Right renal pelvis (tissue), 4 donors: ENCODE measurements around the gene ZIC4. TPM values are rescaled to one million over a fixed set of nuclear protein-coding genes. Genes with fewer than 3 reads are reported as not detected.

ENCODE experiments used
- DNase-seq, 4 donors: peaks; one replicate each; pipeline ENCODE4 v3.0.0-alpha.2; 2013; ENCODE audit warnings: low read depth in 4 of 4, low spot score in 3 of 4, missing footprints in 1 of 4
- polyA plus RNA-seq, 4 donors: library from polyadenylated mRNA; unstranded; fragments of 120-200 nt; gene quantifications; one replicate each; pipeline ENCODE4 v1.2.1, GENCODE V29; 2013; ENCODE audit not compliant: insufficient read length in 4 of 4

ZIC4 gene
- polyA plus RNA-seq, 4 donors = 0.05 TPM; not detected in 3

DNA sequence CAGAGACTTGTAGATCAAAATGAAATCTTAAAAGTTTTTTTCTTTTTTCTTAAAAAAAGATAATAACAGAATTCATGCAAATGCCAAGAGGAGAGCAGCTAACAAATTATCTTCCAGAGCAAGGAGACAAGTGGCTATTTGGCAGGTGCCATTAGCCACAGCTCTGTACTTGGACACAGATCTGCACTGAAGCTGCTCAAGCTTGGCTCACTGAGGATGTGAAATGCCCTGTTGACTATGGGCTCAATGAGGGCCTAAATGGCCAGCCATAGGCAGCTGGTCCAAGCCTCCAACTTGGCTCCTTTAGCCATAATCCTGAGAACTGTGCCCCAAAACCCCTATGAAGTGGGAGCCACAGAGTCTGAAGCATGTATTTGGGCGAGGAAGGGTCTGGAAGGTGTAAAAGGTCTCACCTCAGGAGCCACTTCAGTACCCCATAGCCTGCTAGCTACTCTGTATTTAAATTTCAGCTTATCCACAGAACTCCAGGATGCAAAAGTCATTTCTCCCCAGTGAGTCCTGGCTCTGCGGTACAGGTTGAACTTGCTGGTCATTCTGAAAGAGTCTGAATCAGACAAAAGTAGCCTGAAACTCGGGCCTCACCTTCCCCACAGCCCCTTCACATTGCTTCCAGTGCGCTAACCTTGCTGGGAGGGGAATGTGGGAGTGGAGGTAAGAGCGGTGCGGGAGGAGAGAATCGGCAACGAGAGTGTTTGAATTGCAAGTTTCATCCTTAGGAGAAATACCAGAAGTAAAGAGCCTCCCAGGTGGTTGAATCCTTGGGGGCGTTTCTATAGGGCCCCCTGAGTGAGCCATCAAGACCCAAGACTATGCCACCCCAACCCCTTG is 48.0 kb downstream of the ZIC4 start:
- no peak for DNase-seq

DNA sequence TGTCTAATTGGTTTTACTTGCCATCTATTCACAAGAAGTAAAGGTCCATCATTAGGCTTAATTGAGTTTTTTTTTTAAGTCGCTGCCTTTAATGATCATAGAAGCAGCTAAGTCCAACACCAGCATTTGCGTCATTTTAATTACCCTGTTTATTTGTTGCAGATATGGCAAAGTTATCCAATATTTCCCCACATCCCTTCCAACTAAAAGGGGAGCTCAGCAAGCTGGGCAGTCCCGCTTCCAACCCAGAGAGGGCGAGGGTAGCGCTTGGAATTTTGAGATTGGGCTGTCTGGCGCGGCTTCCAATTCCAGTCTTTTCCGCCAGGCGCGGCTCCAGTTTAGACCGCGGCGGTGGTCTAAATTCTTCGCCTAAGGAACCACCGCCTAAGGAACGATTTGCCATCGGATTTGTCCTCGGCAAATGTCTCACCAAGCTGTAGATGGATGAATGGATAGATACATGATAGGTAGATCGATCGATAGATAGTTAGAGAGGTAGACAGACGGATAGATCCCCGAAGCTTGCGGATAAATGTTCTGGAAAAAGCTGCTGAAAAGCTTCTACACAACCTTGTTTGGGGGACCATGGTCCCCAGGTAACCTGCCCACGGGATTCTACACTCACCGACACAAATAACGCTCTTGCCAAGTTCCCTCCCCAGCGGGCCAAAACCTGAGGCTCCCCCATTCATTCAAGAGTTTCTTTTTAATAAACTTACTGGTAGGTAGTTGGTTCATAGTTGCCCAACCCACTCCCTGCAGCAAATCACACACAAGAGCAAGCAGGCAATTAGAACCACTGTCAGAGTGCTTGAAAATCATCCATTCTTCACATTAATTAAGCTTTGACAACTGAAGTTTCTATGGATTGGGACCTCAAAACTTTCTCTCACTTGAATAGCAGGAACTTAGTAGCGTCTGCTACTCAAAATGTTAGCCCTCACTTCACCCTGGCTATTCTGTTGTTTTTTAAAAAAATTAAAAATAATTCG is 49.1 kb downstream of the ZIC4 start:
- no peak for DNase-seq

DNA sequence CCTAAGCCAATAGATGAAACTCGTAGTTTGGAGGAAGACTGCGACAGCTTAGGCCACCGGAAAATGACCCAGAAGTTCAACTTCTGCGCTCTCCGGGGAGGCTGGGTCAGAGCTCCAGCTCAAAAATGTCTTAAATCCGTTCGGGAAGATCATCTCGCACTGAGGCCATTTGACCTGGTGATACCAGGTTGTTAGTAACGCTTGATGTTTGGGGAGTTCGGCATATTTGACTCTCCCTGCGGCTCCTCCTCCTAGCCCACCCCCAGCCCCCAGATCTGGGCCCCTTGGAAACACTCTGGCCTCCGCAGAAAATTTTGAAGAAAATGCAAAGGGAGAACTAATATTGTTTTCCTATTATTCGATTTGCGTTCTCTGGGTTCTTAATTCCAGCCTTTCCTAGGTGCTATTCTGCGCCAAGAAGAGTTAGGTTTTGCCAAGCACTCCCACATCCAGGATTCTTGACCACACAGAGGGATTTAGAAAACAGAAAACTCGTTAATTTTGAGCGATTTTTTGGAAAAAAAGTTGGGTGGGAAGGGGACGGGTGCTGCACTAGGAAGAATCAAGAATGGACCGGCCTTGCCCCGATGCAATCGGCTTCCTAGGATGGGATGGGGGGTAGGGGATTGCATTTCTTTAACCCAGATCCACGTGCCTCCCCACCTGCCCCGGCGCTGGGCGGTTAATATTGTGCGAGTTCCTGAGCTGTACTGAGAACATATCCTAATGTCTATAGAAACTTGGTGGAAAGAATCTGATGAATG is 50.0 kb downstream of the ZIC4 start:
- DNase-seq = no peak

DNA sequence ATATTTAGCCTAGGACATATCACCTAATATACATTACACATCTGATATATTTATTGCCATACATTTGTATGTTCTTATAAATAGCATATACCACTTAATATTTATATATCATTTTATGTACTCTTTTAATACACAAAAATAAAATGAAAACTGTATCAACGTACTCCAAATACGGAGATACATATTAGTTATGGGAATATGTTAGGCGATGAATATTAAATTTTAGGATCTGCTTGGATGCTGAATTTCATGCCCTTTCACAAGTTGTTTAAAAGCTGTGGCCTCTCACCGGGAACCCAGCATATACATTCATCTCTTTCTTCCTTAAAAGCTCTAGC is 50.6 kb downstream of the ZIC4 start:
- DNase-seq = no peak

GRCh38 chr3:147355084-147355752 is 51.1 kb downstream of the ZIC4 start:
- no peak for DNase-seq

- DNase-seq = no peak
Observed at GRCh38 chr3:147354623-147355022, 51.7 kb downstream of the ZIC4 start.

- DNase-seq = no peak
Observed at GRCh38 chr3:147351301-147351700, 55.0 kb downstream of the ZIC4 start.

DNA sequence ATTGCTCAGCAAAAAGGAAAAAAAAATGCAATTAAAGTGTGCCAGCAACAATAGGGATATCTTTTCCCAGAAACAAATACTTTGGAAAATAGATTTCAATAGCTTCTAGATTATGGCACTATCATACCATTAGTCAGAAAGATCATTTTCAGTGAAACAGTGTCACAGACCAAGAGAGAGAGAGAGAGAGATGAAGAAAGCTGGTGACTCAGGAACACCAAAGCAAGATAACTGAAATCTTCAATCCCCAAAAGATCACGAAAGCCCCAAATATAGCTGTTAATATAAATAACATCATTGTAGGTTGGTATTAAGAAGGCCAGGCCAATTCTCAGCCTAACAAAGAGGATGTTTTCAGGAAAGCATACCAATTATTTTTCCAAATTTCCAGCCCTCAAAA is 57.4 kb downstream of the ZIC4 start:
- no peak for DNase-seq

DNA sequence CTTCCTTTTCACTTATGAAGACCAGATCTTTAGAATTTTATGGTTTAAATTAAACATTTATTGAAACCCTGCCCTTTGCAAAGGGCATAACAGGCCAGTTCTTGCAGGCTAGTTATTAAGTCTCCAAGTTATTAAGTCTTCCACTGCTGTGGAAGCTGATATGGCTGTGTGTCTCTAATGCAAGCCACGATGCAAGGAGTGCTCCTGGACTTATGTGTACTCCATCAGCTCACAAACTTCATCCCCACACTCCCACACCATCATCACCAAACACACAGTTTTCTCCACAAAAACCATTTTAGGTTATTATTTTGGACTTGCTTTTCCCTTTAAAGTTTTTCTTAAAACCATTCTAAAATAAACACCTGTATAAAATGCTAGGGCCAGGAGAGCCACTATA is 62.4 kb downstream of the ZIC4 start:
- DNase-seq = no peak

DNA sequence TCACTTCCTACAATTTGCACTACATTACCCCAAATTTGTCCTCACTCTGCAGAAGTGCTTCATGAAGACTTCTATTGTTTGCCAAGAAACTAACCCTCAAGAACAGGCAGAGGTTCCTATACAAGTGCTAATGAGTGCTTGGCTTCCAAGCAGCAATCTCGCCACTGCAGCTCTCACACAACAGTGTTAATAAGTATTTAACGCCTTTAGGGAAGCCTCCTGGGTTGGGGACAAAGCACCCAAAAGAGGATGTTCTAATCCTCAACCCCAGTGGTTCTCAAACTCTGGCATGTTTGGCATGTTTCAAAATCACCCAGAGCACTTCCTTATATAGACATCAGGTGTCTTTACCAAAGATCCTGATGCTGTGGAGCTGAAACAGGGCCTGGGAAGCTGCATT is 64.6 kb downstream of the ZIC4 start:
- no peak for DNase-seq

DNA sequence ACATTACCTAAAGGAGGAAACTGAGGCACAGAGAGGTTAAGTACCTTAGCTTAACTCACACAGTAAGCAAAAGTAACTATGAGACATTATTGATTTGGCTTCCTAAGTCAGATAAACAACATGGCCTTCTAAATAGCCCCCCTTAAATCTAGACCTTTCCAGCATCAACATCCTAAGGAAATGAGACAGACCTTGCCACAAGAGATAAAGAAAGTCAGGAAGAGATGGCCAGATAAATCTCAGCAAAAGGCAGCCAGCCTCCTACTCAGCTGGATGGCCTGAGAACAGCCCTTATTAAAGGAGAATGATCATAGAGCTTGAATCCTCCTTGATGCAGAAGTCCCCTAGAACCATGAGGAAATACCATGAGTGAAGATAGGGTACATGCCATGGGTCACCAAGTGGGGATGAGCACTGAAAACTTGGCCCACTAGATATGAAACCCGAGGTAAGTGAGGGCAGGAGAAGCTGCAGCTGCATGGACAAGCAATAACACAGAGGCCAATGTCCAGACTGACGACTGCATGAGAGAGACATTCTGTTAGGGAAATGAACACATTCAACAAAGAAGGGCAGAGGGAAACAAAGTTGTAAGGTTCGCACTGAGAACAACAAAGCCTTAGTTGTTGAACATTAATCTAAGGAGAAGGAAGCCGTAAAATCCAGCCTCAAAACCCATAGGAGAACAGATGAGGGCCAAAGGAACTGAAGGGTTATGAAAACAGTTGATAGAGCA is 69.6 kb downstream of the ZIC4 start:
- DNase-seq = no peak

Other genes with a start within 250 kb of the ZIC4 start
- under 1 TPM; 0.03 to 0.95 (median 0.52) TPM for gene ZIC1, start 2.8 kb upstream of the ZIC4 start, polyA plus RNA-seq